Heart left ventricle (tissue), 16 donors: Measurements from ENCODE around the gene FAM53A. TPM values are rescaled to one million over a fixed set of nuclear protein-coding genes. Genes with fewer than 3 reads are reported as not detected.

Source experiments
- ATAC-seq, 4 donors: fragments of 200-7000 bp; cut with Tn5 transposase; one replicate each; pipeline ENCODE4 v1.9.1; 2020 to 2022; ENCODE audit warnings: moderate library complexity in 4 of 4, mild to moderate bottlenecking in 3 of 4, moderate number of reproducible peaks in 1 of 4
- DNase-seq, 5 donors: peaks; one replicate each; pipeline ENCODE4 v3.0.0-alpha.2; 2020
- H3K27ac ChIP-seq, 12 donors: fragments of 200-600 bp; sonication (generic) in 4 of 12; one replicate each; pipeline versions ENCODE4 v1.5.0 to v1.8.0; 2016 to 2022; ENCODE audit warnings: mild to moderate bottlenecking in 2 of 12
- H3K27me3 ChIP-seq, 9 donors: fragments of 200-600 bp; sonication (generic) in 2 of 9; one replicate each; pipeline versions ENCODE4 v1.5.1 to v1.8.0; 2016 to 2022; ENCODE audit warnings: mild to moderate bottlenecking in 3 of 9
- H3K36me3 ChIP-seq, 9 donors: fragments of 200-600 bp; sonication (generic) in 2 of 9; one replicate each; pipeline versions ENCODE4 v1.5.0 to v1.8.0; 2018 to 2022; ENCODE audit warnings: mild to moderate bottlenecking in 2 of 9
- H3K4me1 ChIP-seq, 12 donors: fragments of 200-600 bp; sonication (generic) in 4 of 12; one replicate each; pipeline versions ENCODE4 v1.5.0 to v1.8.0; 2016 to 2022; ENCODE audit warnings: mild to moderate bottlenecking in 3 of 12
- H3K4me3 ChIP-seq, 12 donors: fragments of 200-600 bp; sonication (generic) in 4 of 12; one replicate each; pipeline versions ENCODE4 v1.5.0 to v1.8.0; 2017 to 2022; ENCODE audit warnings: mild to moderate bottlenecking in 9 of 12, moderate library complexity in 4 of 12
- H3K9me3 ChIP-seq, 12 donors: fragments of 200-600 bp; sonication (generic) in 4 of 12; one replicate each; pipeline versions ENCODE4 v1.5.0 to v1.8.0; 2016 to 2022; ENCODE audit warnings: mild to moderate bottlenecking in 1 of 12
- POLR2A ChIP-seq, 2 donors: fragments of 450-650 bp; IDR thresholded peaks; one replicate each; pipeline ENCODE4 v1.6.1; 2017; ENCODE audit warnings: antibody characterized with exemption in 2 of 2, mild to moderate bottlenecking in 2 of 2, moderate library complexity in 2 of 2
- WGBS, 4 donors: extraction: QIAGEN DNeasy Blood & Tissue Kit in 2 of 4; methylation state at CpG; one replicate each; pipeline versions ENCODE4 v1.1.5 to v1.1.7; 2013 to 2018; 5-methylcytosine and 5-hydroxymethylcytosine counted together
- intact Hi-C, 10 donors: fragments of 100-400 bp; cut with DNase I; formaldehyde crosslinking; loops; one replicate each; pipeline versions ENCODE4 v1.11.1 to v1.14.2; 2022
- polyA plus RNA-seq, 2 donors: library from polyadenylated mRNA; stranded (reverse); fragments of 200-250 nt; gene quantifications; one replicate each; pipeline ENCODE4 v1.2.3, GENCODE V29; 2013
- total RNA-seq, 9 donors: library from RNA; depleted of rRNA in 2 of 9; stranded (reverse); fragments of >200 nt in 2 of 9; fragmentation: NEBNext Ultra II Directional in 3 of 9; extraction: Animal tissue kit (Norgen Biotek cat#: 25700) in 3 of 9; gene quantifications; one replicate each; pipeline versions ENCODE4 v1.1.0 to v1.2.4, GENCODE V29; 2016 to 2023
- TF ChIP-seq, protein P1 (sequence below), 12 donors: fragments of 200-600 bp; sonication (generic) in 4 of 12; IDR thresholded peaks; one replicate each; pipeline versions ENCODE4 v1.5.0 to v1.8.0; 2018 to 2022; ENCODE audit warnings: antibody characterized with exemption in 12 of 12, mild to moderate bottlenecking in 5 of 12
- donor health status: ischemic (EF 13 %, LVEDD 7.1; RV severe dilation, severe dysfunction).
- donor health status: healthy with polysubstance abuse.
- donor health status: DM: no; HTN: yes; CAD: no.
- donor health status: DM: no; HTN: no; CAD: no.
- donor health status: ischemic (EF 25% LVEDD 6.9; RV normal size, moderate dysfunction).
- donor health status: ischemic (EF 25% LVEDD 5.7; RV mildly dilated, moderate dysfunction).
- donor health status: healthy.
- donor health status: DM: yes; HTN: yes; CAD: no.
- donor health status: ischemic (EF 35%, LVEDD 5.7; RV mildly dilated, moderate dysfunction).
- donor health status: nonischemic (EF 11% LVEDD 7.7; RV severe dilation, severe dysfunction).
- donor health status: DM: yes; HTN: yes; CAD: no.
- donor health status: PGD.
- donor health status: ischemic (EF 29% LVEDD 5.4; RV normal size, mild dysfunction).
- donor health status: nonischemic (EF 23%, LVEDD 6.1; RV moderate dilation, normal function).

The FAM53A gene
- total and polyA plus RNA-seq, 11 donors, result 0.42 to 2.3 (median 0.99) TPM

DNA sequence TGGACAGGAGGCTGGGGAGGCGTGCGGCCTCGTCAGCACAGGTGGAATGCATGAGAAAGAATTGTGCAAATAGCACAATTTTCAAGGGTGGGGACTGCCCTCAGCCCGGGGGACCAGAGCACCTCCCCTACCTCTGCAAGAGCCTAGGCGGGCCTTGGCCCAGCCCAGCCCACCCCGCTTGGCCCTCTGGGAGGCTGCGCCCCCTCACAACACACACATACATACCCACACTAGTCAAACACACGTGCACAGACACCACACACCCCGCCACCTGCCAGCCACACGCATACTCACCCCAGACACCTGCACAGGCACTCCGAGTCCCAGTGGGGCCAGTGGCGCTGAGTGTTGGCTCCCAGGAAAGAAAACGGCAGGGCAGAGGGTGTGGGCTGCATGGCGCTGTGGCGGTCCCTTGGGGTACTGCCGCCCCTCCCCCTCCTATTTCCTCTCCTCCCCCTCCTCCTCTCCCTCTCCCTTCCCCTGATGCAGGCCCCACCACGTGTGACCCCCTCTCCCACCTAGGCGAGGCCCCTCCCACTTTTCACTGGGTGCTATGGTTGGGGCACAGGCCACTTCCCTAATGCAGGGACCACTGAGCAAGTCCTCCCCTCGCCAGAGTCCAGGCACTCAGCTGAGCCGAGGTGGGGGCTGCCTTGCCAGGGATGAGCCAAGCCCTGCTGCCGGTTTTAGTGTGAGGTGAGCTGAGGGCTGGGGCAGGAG is 84.5 kb downstream of the FAM53A start:
- Histone ChIP-seq H3K27ac (no peak overlapping the region), H3K4me1 (peaks cover 0 to 2% (median 0%) of the 10 kb centered on the region in 12 donors)

DNA sequence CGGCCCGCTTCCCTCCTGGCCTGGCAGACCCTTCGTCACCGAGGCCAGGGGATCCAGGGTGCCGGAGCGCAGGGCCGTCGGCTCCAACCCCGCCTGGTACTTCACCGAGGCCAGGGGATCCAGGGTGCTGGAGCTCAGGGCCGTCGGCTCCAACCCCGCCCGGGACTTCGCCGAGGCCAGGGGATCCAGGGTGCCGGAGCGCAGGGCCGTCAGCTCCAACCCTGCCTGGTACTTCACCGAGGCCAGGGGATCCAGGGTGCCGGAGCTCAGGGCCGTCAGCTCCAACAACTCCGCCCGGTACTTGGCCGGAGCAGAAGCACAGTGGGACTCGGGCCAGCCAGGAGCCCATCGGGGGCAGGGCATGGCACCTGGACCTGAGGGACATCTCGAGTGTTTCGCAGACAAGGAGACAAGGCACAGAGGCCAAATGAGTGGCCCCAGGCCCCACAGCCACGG is 85.1 kb downstream of the FAM53A start:
- ATAC-seq (no peak), DNase-seq (peak in 3 of 5 donors; percentile 6 to 52 (median 7))
- TF ChIP-seq POLR2A (IDR thresholded peaks at IDR 0.05), result no peak
- TF ChIP-seq, protein P1, sequence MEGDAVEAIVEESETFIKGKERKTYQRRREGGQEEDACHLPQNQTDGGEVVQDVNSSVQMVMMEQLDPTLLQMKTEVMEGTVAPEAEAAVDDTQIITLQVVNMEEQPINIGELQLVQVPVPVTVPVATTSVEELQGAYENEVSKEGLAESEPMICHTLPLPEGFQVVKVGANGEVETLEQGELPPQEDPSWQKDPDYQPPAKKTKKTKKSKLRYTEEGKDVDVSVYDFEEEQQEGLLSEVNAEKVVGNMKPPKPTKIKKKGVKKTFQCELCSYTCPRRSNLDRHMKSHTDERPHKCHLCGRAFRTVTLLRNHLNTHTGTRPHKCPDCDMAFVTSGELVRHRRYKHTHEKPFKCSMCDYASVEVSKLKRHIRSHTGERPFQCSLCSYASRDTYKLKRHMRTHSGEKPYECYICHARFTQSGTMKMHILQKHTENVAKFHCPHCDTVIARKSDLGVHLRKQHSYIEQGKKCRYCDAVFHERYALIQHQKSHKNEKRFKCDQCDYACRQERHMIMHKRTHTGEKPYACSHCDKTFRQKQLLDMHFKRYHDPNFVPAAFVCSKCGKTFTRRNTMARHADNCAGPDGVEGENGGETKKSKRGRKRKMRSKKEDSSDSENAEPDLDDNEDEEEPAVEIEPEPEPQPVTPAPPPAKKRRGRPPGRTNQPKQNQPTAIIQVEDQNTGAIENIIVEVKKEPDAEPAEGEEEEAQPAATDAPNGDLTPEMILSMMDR (IDR thresholded peaks at IDR 0.05), result no peak
- intact Hi-C loops, result no loop called here
- no peaks in the 10 kb centered on the region for H3K36me3 ChIP-seq
- peaks cover 0 to under 1% (median 0%) of the 10 kb centered on the region in 12 donors for H3K4me1 ChIP-seq
- WGBS, 4 donors, result 78 to 90% (median 82%) methylated on average over 12 to 30 of the region's 30 CpGs
- H3K27ac ChIP-seq, result no peak overlapping the region
- peaks cover 8 to 71% (median 14%) of the 10 kb centered on the region in 9 donors for H3K27me3 ChIP-seq
- no peaks in the 10 kb centered on the region for H3K9me3 ChIP-seq
- H3K4me3 ChIP-seq, result no peak overlapping the region

More for the DNA sequence above, 84.5 kb downstream of the FAM53A start:
- no peaks in the 10 kb centered on the region for H3K36me3 ChIP-seq
- 69 to 73% (median 70%) methylated on average over 21 of the region's 21 CpGs for WGBS, 4 donors
- intact Hi-C loops, result no loop called here
- no peak overlapping the region for H3K4me3 ChIP-seq
- H3K27me3 ChIP-seq, result peaks cover 6 to 71% (median 14%) of the 10 kb centered on the region in 9 donors
- peak in 3 of 5 donors; percentile 13 to 53 (median 15) for DNase-seq
- TF ChIP-seq, protein P1 (IDR thresholded peaks at IDR 0.05), result no peak
- TF ChIP-seq POLR2A (IDR thresholded peaks at IDR 0.05), result no peak
- no peaks in the 10 kb centered on the region for H3K9me3 ChIP-seq
- ATAC-seq, result no peak

DNA sequence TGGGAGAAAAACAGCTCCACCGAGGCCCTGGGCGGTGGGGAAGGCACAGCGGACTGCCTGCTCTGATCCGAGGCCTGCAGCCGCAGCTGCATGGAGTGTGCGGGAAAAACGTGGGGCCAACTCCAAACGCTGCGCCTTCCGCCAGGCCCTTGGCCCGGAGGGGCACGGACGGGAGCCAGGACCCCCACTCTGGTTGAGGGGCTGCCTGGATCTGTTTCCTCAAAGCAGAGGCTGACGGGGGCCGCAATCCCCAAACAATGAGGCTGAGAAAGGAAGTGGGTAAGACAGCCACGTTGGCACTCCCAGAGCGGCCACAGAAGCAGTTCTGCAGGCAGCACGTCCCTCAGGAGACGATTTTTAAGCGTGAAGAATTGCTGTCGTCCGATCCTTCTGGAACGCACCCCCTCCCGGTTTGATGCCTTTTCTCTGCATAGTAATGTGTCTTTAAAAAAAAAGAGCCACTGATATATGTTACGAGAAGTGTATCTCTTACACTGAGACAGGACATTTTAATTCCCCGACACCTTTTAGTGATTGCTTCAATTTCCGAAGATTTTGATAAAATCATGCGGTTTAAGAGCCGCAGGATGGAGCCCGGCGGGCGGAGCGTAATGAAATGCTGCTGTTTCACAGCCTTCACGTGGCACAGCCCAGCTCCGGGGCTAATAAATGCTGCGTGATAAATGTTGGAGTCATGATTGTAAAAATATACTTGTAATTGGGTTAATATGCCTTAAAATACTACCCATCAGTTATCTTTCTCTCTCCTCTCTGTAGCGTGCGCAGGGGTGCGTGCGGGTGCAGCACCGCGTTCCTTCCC is 85.7 kb downstream of the FAM53A start:
- Histone ChIP-seq H3K27ac (no peak overlapping the region), H3K36me3 (no peaks in the 10 kb centered on the region), H3K4me3 (no peak overlapping the region), H3K27me3 (peaks cover 9 to 71% (median 17%) of the 10 kb centered on the region in 9 donors), H3K4me1 (peaks cover 0 to 5% (median 0%) of the 10 kb centered on the region in 12 donors), H3K9me3 (no peaks in the 10 kb centered on the region)
- WGBS, 4 donors, result 88 to 90% (median 89%) methylated on average over 42 of the region's 42 CpGs
- DNase-seq (peak in 3 of 5 donors; percentile 9 to 49 (median 15)), ATAC-seq (no peak)
- TF ChIP-seq POLR2A (IDR thresholded peaks at IDR 0.05), result no peak
- TF ChIP-seq, protein P1 (IDR thresholded peaks at IDR 0.05), result no peak
- intact Hi-C loops, result no loop called here
